CD4-positive, CD25-positive, alpha-beta regulatory T cell (primary cell): ENCODE data around the gene TMEM11. TPM values are rescaled to one million over a fixed set of nuclear protein-coding genes. Genes with fewer than 3 reads are reported as not detected.

Experiments used
- ATAC-seq, 2 donors: fragments of 150-1000 bp; cut with Tn5 transposase; one replicate each; pipeline ENCODE4 v1.10.0; 2021; ENCODE audit warnings: low read depth in 2 of 2, moderate number of reproducible peaks in 2 of 2, moderate library complexity in 1 of 2
- DNase-seq, 3 donors: peaks; one replicate each; pipeline versions ENCODE4 v3.0.0 to v3.0.0-alpha.2; 2012 to 2022; ENCODE audit warnings: mixed read lengths in 1 of 3
- H3K27ac ChIP-seq: one replicate; pipeline ENCODE4 v1.7.0; 2013; ENCODE audit warnings: mild to moderate bottlenecking, low read length; ENCODE audit not compliant: insufficient read depth, poor library complexity, severe bottlenecking
- H3K27me3 ChIP-seq: one replicate; pipeline ENCODE4 v1.7.0; 2013; ENCODE audit warnings: low read length; ENCODE audit not compliant: control insufficient read depth, insufficient read depth
- H3K36me3 ChIP-seq: one replicate; pipeline ENCODE4 v1.7.0; 2013; ENCODE audit warnings: mild to moderate bottlenecking, low read length, moderate library complexity; ENCODE audit not compliant: control insufficient read depth, insufficient read depth
- H3K4me1 ChIP-seq: 2 replicates; pipeline ENCODE4 v1.7.0; 2013; ENCODE audit warnings: mild to moderate bottlenecking, low read length; ENCODE audit not compliant: insufficient read depth, control insufficient read depth, poor library complexity, severe bottlenecking
- H3K4me3 ChIP-seq: one replicate; pipeline ENCODE4 v1.7.0; 2013; ENCODE audit warnings: low read depth, mild to moderate bottlenecking, low read length, moderate library complexity
- H3K9me3 ChIP-seq, 2 experiments: 1 replicate in 1 of 2; 2 replicates in 1 of 2; pipeline ENCODE4 v1.7.0; 2013; ENCODE audit warnings: low read length in 2 of 2, mild to moderate bottlenecking in 1 of 2, moderate library complexity in 1 of 2; ENCODE audit not compliant: control insufficient read depth in 2 of 2
- H3K27ac Mint-ChIP-seq, 3 donors: one replicate each; pipeline ENCODE4 v1.8.0; 2020 to 2022; ENCODE audit warnings: mild to moderate bottlenecking in 3 of 3, mixed read lengths in 3 of 3, moderate library complexity in 2 of 3
- H3K27me3 Mint-ChIP-seq: one replicate; pipeline ENCODE4 v1.8.0; 2022; ENCODE audit warnings: mild to moderate bottlenecking, mixed read lengths
- H3K36me3 Mint-ChIP-seq: one replicate; pipeline ENCODE4 v1.8.0; 2020; ENCODE audit warnings: mixed read lengths
- H3K4me1 Mint-ChIP-seq, 4 donors: one replicate each; pipeline ENCODE4 v1.8.0; 2020 to 2022; ENCODE audit warnings: mixed read lengths in 4 of 4, mild to moderate bottlenecking in 1 of 4
- H3K4me3 Mint-ChIP-seq, 4 donors: one replicate each; pipeline ENCODE4 v1.8.0; 2020 to 2022; ENCODE audit warnings: mild to moderate bottlenecking in 4 of 4, mixed read lengths in 4 of 4, moderate library complexity in 3 of 4
- H3K9me3 Mint-ChIP-seq, 7 donors: one replicate each; pipeline ENCODE4 v1.8.0; 2020 to 2022; ENCODE audit warnings: mixed read lengths in 7 of 7, mild to moderate bottlenecking in 3 of 7, moderate library complexity in 2 of 7
- polyA plus RNA-seq, 4 donors: library from polyadenylated mRNA; unstranded; fragments of 300-500 nt; fragmentation: Illumina TruSeq; gene quantifications; one replicate each; pipeline ENCODE4 v1.2.3, GENCODE V29; 2021
- total RNA-seq: library from RNA; stranded (reverse); gene quantifications from one replicate; pipeline ENCODE4 v1.2.3, GENCODE V29; 2022

Gene TMEM11
- total and polyA plus RNA-seq, 5 donors from 2014 or later, result 16.1 to 50.3 (median 43.2) TPM

- H3K4me3 ChIP-seq, result no peak overlapping the region
- DNase-seq (peak in 1 of 3 donors; percentile 35), ATAC-seq (peak in 1 of 2 donors; percentile 32)
- H3K4me3 Mint-ChIP-seq, result peak overlapping the region in 1 of 4 donors; percentile 37
- peaks cover 0 to 4% (median 0%) of the 10 kb centered on the region in 7 donors for H3K9me3 Mint-ChIP-seq
- H3K36me3 Mint-ChIP-seq, result no peaks in the 10 kb centered on the region
- no peaks in the 10 kb centered on the region for H3K9me3 ChIP-seq
- no peak overlapping the region for H3K27ac Mint-ChIP-seq
- no peak overlapping the region for H3K27ac ChIP-seq
- H3K4me1 Mint-ChIP-seq, result peaks cover 0 to 12% (median 4%) of the 10 kb centered on the region in 4 donors
- no peaks in the 10 kb centered on the region for H3K4me1 ChIP-seq
- no peaks in the 10 kb centered on the region for H3K27me3 Mint-ChIP-seq
- peaks cover 3% of the 10 kb centered on the region for H3K36me3 ChIP-seq
- no peaks in the 10 kb centered on the region for H3K27me3 ChIP-seq
These were observed 25.9 kb upstream of the TMEM11 start for GRCh38 chr17:21239680-21240368.

GRCh38 chr17:21235921-21236320, 22.0 kb upstream of the TMEM11 start:
- Histone ChIP-seq H3K9me3 (no peaks in the 10 kb centered on the region), H3K4me3 (no peak overlapping the region), H3K4me1 (no peaks in the 10 kb centered on the region), H3K36me3 (no peaks in the 10 kb centered on the region), H3K27me3 (no peaks in the 10 kb centered on the region), H3K27ac (no peak overlapping the region)
- peaks cover 0 to 6% (median 2%) of the 10 kb centered on the region in 4 donors for H3K4me1 Mint-ChIP-seq
- H3K9me3 Mint-ChIP-seq, result peaks cover 0 to 8% (median 3%) of the 10 kb centered on the region in 7 donors
- H3K36me3 Mint-ChIP-seq, result peaks cover 11% of the 10 kb centered on the region
- DNase-seq (no peak), ATAC-seq (no peak)
- no peak overlapping the region for H3K27ac Mint-ChIP-seq
- no peak overlapping the region for H3K4me3 Mint-ChIP-seq
- H3K27me3 Mint-ChIP-seq, result no peaks in the 10 kb centered on the region

GRCh38 chr17:21233581-21234347, 19.8 kb upstream of the TMEM11 start:
- Mint-ChIP-seq H3K4me3 (no peak overlapping the region), H3K36me3 (peaks cover 11% of the 10 kb centered on the region), H3K9me3 (peaks cover 0 to 8% (median 3%) of the 10 kb centered on the region in 7 donors), H3K4me1 (peaks cover 0 to 4% (median 2%) of the 10 kb centered on the region in 4 donors), H3K27ac (peak overlapping the region in 1 of 3 donors; percentile 81), H3K27me3 (no peaks in the 10 kb centered on the region)
- no peak for ATAC-seq
- Histone ChIP-seq H3K9me3 (no peaks in the 10 kb centered on the region), H3K27me3 (no peaks in the 10 kb centered on the region), H3K4me1 (no peaks in the 10 kb centered on the region), H3K36me3 (no peaks in the 10 kb centered on the region), H3K27ac (no peak overlapping the region), H3K4me3 (no peak overlapping the region)
- no peak for DNase-seq

- no peaks in the 10 kb centered on the region for H3K4me1 ChIP-seq
- H3K4me3 Mint-ChIP-seq, result peak overlapping the region in 2 of 4 donors; percentile 42 to 81
- H3K27ac Mint-ChIP-seq, result peak overlapping the region in 1 of 3 donors; percentile 46
- H3K36me3 ChIP-seq, result no peaks in the 10 kb centered on the region
- ATAC-seq (no peak), DNase-seq (no peak)
- H3K27me3 ChIP-seq, result no peaks in the 10 kb centered on the region
- H3K9me3 ChIP-seq, result no peaks in the 10 kb centered on the region
- H3K27me3 Mint-ChIP-seq, result no peaks in the 10 kb centered on the region
- H3K4me3 ChIP-seq, result no peak overlapping the region
- H3K9me3 Mint-ChIP-seq, result peaks cover 0 to 8% (median 2%) of the 10 kb centered on the region in 7 donors
- peaks cover 0 to 4% (median 0%) of the 10 kb centered on the region in 4 donors for H3K4me1 Mint-ChIP-seq
- H3K27ac ChIP-seq, result no peak overlapping the region
- peaks cover 11% of the 10 kb centered on the region for H3K36me3 Mint-ChIP-seq
These were observed 18.2 kb upstream of the TMEM11 start for GRCh38 chr17:21232033-21232749.

- Histone ChIP-seq H3K27ac (no peak overlapping the region), H3K4me1 (no peaks in the 10 kb centered on the region), H3K4me3 (no peak overlapping the region), H3K27me3 (no peaks in the 10 kb centered on the region), H3K36me3 (no peaks in the 10 kb centered on the region), H3K9me3 (no peaks in the 10 kb centered on the region)
- no peaks in the 10 kb centered on the region for H3K27me3 Mint-ChIP-seq
- H3K4me1 Mint-ChIP-seq, result peaks cover 0 to 4% (median 0%) of the 10 kb centered on the region in 4 donors
- DNase-seq, result no peak
- peaks cover 11% of the 10 kb centered on the region for H3K36me3 Mint-ChIP-seq
- no peak for ATAC-seq
- peak overlapping the region in 1 of 4 donors; percentile 81 for H3K4me3 Mint-ChIP-seq
- H3K9me3 Mint-ChIP-seq, result peaks cover 0 to 8% (median 2%) of the 10 kb centered on the region in 7 donors
- peak overlapping the region in 1 of 3 donors; percentile 5 for H3K27ac Mint-ChIP-seq
These were observed 17.6 kb upstream of the TMEM11 start for GRCh38 chr17:21231533-21231932.

GRCh38 chr17:21228845-21229244, 14.9 kb upstream of the TMEM11 start:
- no peak for DNase-seq
- Mint-ChIP-seq H3K4me1 (peaks cover 0 to 5% (median 0%) of the 10 kb centered on the region in 4 donors), H3K27me3 (no peaks in the 10 kb centered on the region), H3K9me3 (peaks cover 0 to 8% (median 1%) of the 10 kb centered on the region in 7 donors), H3K36me3 (peaks cover 11% of the 10 kb centered on the region), H3K4me3 (no peak overlapping the region), H3K27ac (no peak overlapping the region)
- no peak for ATAC-seq
- Histone ChIP-seq H3K4me1 (no peaks in the 10 kb centered on the region), H3K27ac (no peak overlapping the region), H3K36me3 (no peaks in the 10 kb centered on the region), H3K4me3 (no peak overlapping the region), H3K27me3 (no peaks in the 10 kb centered on the region), H3K9me3 (no peaks in the 10 kb centered on the region)

GRCh38 chr17:21228111-21228510, 14.2 kb upstream of the TMEM11 start:
- Mint-ChIP-seq H3K4me3 (no peak overlapping the region), H3K27me3 (no peaks in the 10 kb centered on the region), H3K27ac (peak overlapping the region in 2 of 3 donors; percentile 20 to 56), H3K9me3 (peaks cover 0 to 8% (median 0%) of the 10 kb centered on the region in 7 donors), H3K36me3 (peaks cover 11% of the 10 kb centered on the region), H3K4me1 (peaks cover 0 to 8% (median 0%) of the 10 kb centered on the region in 4 donors)
- H3K27ac ChIP-seq, result no peak overlapping the region
- H3K4me1 ChIP-seq, result no peaks in the 10 kb centered on the region
- DNase-seq (no peak), ATAC-seq (no peak)
- H3K27me3 ChIP-seq, result no peaks in the 10 kb centered on the region
- H3K36me3 ChIP-seq, result no peaks in the 10 kb centered on the region
- H3K4me3 ChIP-seq, result no peak overlapping the region
- no peaks in the 10 kb centered on the region for H3K9me3 ChIP-seq
